PC-3 (cell line): ENCODE results near the gene PRR13. TPM values are rescaled to one million over a fixed set of nuclear protein-coding genes. Genes with fewer than 3 reads are reported as not detected.
"Not testable (repeated sequence)": the region's sequence is repeated elsewhere in the genome, so short reads cannot be mapped to it uniquely, and the experiment has no call there.

Experiments used
- ATAC-seq: fragments of 200-7000 bp; cut with Tn5 transposase; 2 replicates; pipeline ENCODE4 v1.9.1; 2020; ENCODE audit warnings: mild to moderate bottlenecking, moderate library complexity
- Bru-seq: library from RNA; stranded (reverse); fragments of 400-500 nt; gene quantifications from one replicate; lab custom pipeline; 2021; lab: Mats Ljungman, UMichigan
- BruChase-seq, 2 experiments: library from RNA; stranded (reverse); fragments of 400-500 nt; gene quantifications; one replicate each; lab custom pipeline; 2021; lab: Mats Ljungman, UMichigan
- BruUV-seq: library from RNA; stranded (reverse); fragments of 400-500 nt; replicated peaks from 2 replicates; lab custom pipeline; 2021; lab: Mats Ljungman, UMichigan
- CTCF ChIA-PET: fragments of 300-600 bp; sonication (Branson Sonifier 250); formaldehyde crosslinking; loops from one replicate; lab custom pipeline; 2022; ENCODE audit warnings: antibody characterized with exemption; lab: Charles Lee
- POLR2A ChIA-PET: fragments of 300-600 bp; sonication (Branson Sonifier 250); formaldehyde crosslinking; loops from one replicate; lab custom pipeline; 2022; ENCODE audit warnings: antibody characterized with exemption; ENCODE audit not compliant: unreplicated experiment; lab: Charles Lee
- DNase-seq: peaks from one replicate; pipeline ENCODE4 v3.0.0-alpha.2; 2015
- H2AFZ ChIP-seq: fragments of 300-600 bp; sonication (generic); 2 replicates; pipeline ENCODE4 v1.6.0; 2016; ENCODE audit warnings: antibody characterized with exemption, low read length
- H3F3A ChIP-seq: fragments of 300-600 bp; sonication (generic); one replicate; pipeline ENCODE4 v1.6.0; 2017; ENCODE audit warnings: antibody characterized with exemption, low read length, control low read depth, mild to moderate bottlenecking; ENCODE audit not compliant: unreplicated experiment
- H3K27ac ChIP-seq: fragments of 300-600 bp; sonication (generic); 2 replicates; pipeline ENCODE4 v1.5.1; 2016; ENCODE audit warnings: mild to moderate bottlenecking, low read length
- H3K27me3 ChIP-seq: fragments of 300-600 bp; sonication (generic); 2 replicates; pipeline ENCODE4 v1.6.1; 2016; ENCODE audit warnings: low read length, mixed read lengths
- H3K36me3 ChIP-seq: fragments of 300-600 bp; sonication (generic); 2 replicates; pipeline ENCODE4 v1.6.1; 2016; ENCODE audit warnings: low read depth, mixed run types, low read length, mixed read lengths
- H3K4me1 ChIP-seq: fragments of 300-600 bp; sonication (generic); 2 replicates; pipeline ENCODE4 v1.5.1; 2016; ENCODE audit warnings: low read length; ENCODE audit not compliant: insufficient read depth
- H3K4me2 ChIP-seq: fragments of 300-600 bp; sonication (generic); 2 replicates; pipeline ENCODE4 v1.6.0; 2016; ENCODE audit warnings: low read length
- H3K4me3 ChIP-seq: fragments of 300-600 bp; sonication (generic); 2 replicates; pipeline ENCODE4 v1.5.1; 2016; ENCODE audit warnings: mild to moderate bottlenecking, low read length, mixed read lengths
- H3K79me2 ChIP-seq: fragments of 300-600 bp; sonication (generic); 2 replicates; pipeline ENCODE4 v1.6.1; 2017; ENCODE audit warnings: low read length, mixed read lengths
- H3K9ac ChIP-seq: fragments of 300-600 bp; sonication (generic); 2 replicates; pipeline ENCODE4 v1.6.0; 2016; ENCODE audit warnings: mild to moderate bottlenecking, low read length
- H3K9me2 ChIP-seq: fragments of 300-600 bp; sonication (generic); replicated peaks from 2 replicates; pipeline ENCODE4 v1.6.1; 2016; ENCODE audit warnings: mixed run types, low read length, mixed read lengths
- H3K9me3 ChIP-seq: fragments of 300-600 bp; sonication (generic); 2 replicates; pipeline ENCODE4 v1.6.1; 2016; ENCODE audit warnings: low read length, mixed read lengths
- H4K20me1 ChIP-seq: fragments of 300-600 bp; sonication (generic); 2 replicates; pipeline ENCODE4 v1.6.1; 2016; ENCODE audit warnings: low read length, mixed read lengths
- EZH2 ChIP-seq: fragments of 300-600 bp; sonication (generic); IDR thresholded peaks from one replicate; pipeline ENCODE4 v1.6.1; 2017; ENCODE audit warnings: antibody characterized with exemption, mild to moderate bottlenecking, low read length; ENCODE audit not compliant: unreplicated experiment
- EZH2phosphoT487 ChIP-seq: fragments of 300-600 bp; sonication (generic); IDR thresholded peaks from 2 replicates; pipeline ENCODE4 v1.6.1; 2018; ENCODE audit warnings: mild to moderate bottlenecking, antibody characterized with exemption, low read length, borderline replicate concordance
- intact Hi-C: fragments of 100-400 bp; cut with micrococcal nuclease; formaldehyde crosslinking; loops from 2 replicates; pipeline ENCODE4 v1.9.0; 2023
- long read RNA-seq: library from polyadenylated mRNA; unstranded; transcript quantifications from one replicate; pipeline ENCODE4 v2.0.0, GENCODE V29; 2021; ENCODE audit not compliant: unreplicated experiment
- total RNA-seq: library from RNA; depleted of rRNA; stranded (reverse); fragments of >200 nt; gene quantifications from 2 replicates; pipeline ENCODE4 v1.2.3, GENCODE V29; 2014; rRNA removed
- TF ChIP-seq, protein P1 (sequence below): fragments of 300-600 bp; sonication (generic); conservative IDR thresholded peaks from 2 replicates; pipeline ENCODE4 v1.5.1; 2017; ENCODE audit warnings: antibody characterized with exemption, low read depth, mild to moderate bottlenecking, low read length

PRR13 gene, protein sequence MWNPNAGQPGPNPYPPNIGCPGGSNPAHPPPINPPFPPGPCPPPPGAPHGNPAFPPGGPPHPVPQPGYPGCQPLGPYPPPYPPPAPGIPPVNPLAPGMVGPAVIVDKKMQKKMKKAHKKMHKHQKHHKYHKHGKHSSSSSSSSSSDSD
- total RNA-seq (54.2 and 60.9 TPM in 2 replicates), Bru-seq, nascent RNA (percentile 94 among the genes with signal in this experiment), BruChase-seq, experiment 1, labeled RNA remaining after a 6-hour chase (percentile 98 among the genes with signal in this experiment), BruChase-seq, experiment 2, labeled RNA remaining after a 2-hour chase (percentile 97 among the genes with signal in this experiment)
- long read RNA-seq, transcript PRR13-210 (4 exons, 1,009 nt), result minor isoform, 17 of 90 reads
- long read RNA-seq, transcript PRR13-207 (4 exons, 838 nt), result minor isoform, 8 of 90 reads
- long read RNA-seq, transcript PRR13-202 (4 exons, 1,229 nt), result major isoform, 46 of 90 reads
- long read RNA-seq, partial matches to known transcripts, result 11 of 90 reads
- long read RNA-seq, other reads (novel, unspliced or antisense), result 2 of 90 reads

DNA sequence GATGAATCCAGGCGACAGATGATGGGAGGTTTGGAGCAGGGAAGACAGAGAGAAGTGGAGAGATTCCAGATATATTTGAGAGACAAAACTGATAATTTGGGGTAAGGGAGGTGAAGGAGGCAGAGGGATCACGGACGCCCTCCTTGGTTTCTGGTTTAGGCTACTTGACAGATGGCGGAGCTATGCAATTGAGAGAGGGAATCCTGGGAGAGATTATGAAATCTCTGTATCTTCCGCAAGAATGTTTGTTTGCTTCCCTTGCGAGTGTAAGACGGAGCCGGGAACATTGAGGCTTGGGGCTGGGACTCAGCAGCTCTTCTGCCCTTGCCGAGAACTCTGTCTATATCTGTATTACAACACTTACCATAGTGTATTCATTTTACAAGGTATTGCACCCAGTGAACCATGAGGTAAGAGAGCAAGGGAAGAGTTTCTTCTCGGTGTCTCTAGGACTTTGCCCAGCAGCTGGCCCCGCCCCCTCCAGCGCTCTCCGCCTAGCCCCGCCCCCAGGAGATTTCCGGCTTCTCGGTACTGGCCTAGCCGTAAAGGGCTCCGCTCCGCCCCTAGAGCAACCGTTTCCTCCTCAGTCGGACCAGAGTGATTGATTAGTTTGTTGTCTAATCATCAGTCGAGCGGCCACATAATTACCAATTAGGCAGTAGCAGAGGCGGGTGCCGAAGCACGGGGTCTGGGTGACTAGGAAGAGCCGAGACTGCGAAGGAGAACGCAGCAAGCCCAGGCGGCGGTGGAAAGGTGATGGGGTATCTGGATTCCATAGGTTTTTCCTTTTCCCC lies at the start of gene PRR13:
TSS of gene PRR13 (plus strand) at position 695 of the 794 bp plus-strand sequence. CDS start 981 bp downstream, outside the sequence.
- Histone ChIP-seq H3K4me2 (peak within 1 kb of the TSS; percentile 86), H3K4me3 (peak within 1 kb of the TSS; percentile 78), H3K79me2 (peaks cover 31% of the 10 kb centered on the region), H3F3A (no peaks in the 10 kb centered on the region), H3K9me3 (no peaks in the 10 kb centered on the region), H3K9ac (peak within 1 kb of the TSS; percentile 76), H3K36me3 (peaks cover 2% of the 10 kb centered on the region; the same call in 1 of the 2 replicates), H2AFZ (peak within 1 kb of the TSS; percentile 77), H3K4me1 (peaks cover 12% of the 10 kb centered on the region; the same call in 1 of the 2 replicates), H4K20me1 (no peaks in the 10 kb centered on the region), H3K27me3 (no peaks in the 10 kb centered on the region), H3K9me2 (no peaks in the 10 kb centered on the region), H3K27ac (peak within 1 kb of the TSS; percentile 34)
- CTCF ChIA-PET, result interaction anchor here (0.7 kb wide), 1 partner anchor 20 kb away, joined by 3 read pairs; no protein-coding TSS in a partner anchor
- intact Hi-C loops, result loop anchor here (1.0 kb wide), 1 partner anchor 10 kb away; no protein-coding TSS in a partner anchor
- BruUV-seq, result TSS peak; percentile 99
- POLR2A ChIA-PET, result interaction anchor here (0.6 to 0.8 kb wide), 2 partner anchors 13 to 40 kb away, joined by 3 to 6 read pairs; no protein-coding TSS in a partner anchor
- ATAC-seq (peak; percentile 97), DNase-seq (peak; percentile 99)
- TF ChIP-seq, protein P1, sequence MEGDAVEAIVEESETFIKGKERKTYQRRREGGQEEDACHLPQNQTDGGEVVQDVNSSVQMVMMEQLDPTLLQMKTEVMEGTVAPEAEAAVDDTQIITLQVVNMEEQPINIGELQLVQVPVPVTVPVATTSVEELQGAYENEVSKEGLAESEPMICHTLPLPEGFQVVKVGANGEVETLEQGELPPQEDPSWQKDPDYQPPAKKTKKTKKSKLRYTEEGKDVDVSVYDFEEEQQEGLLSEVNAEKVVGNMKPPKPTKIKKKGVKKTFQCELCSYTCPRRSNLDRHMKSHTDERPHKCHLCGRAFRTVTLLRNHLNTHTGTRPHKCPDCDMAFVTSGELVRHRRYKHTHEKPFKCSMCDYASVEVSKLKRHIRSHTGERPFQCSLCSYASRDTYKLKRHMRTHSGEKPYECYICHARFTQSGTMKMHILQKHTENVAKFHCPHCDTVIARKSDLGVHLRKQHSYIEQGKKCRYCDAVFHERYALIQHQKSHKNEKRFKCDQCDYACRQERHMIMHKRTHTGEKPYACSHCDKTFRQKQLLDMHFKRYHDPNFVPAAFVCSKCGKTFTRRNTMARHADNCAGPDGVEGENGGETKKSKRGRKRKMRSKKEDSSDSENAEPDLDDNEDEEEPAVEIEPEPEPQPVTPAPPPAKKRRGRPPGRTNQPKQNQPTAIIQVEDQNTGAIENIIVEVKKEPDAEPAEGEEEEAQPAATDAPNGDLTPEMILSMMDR, result no peak

DNA sequence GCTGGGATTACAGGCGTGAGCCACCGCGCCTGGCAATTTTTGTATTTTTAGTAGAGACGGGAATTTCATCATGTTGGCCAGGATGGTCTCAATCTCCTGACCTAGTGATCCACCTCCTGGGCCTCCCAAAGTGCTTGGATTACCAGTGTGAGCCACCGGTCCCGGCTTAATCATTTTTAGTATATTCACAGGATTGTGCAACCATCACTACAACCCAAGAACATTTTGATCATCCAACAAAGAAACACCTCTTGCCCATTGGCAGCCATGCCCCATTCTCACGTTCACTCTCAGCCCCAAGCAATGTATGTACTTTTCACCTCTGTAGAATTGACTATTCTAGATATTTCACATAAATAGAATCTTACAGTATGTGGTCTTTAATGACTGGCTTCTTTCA lies 41.6 kb upstream of the PRR13 start:
- TF ChIP-seq EZH2 (no peak), EZH2phosphoT487 (no peak)
- TF ChIP-seq, protein P1, result no peak
- DNase-seq (no peak), ATAC-seq (no peak)
- Histone ChIP-seq H4K20me1 (no peaks in the 10 kb centered on the region), H3K4me2 (no peak overlapping the region), H3K9me2 (no peaks in the 10 kb centered on the region), H3K27me3 (no peaks in the 10 kb centered on the region), H3K4me3 (no peak overlapping the region), H3F3A (no peaks in the 10 kb centered on the region), H3K27ac (no peak overlapping the region), H3K4me1 (no peaks in the 10 kb centered on the region), H3K36me3 (peaks cover 8% of the 10 kb centered on the region; the same call in 1 of the 2 replicates), H3K9me3 (no peaks in the 10 kb centered on the region), H3K9ac (no peak overlapping the region), H2AFZ (no peak overlapping the region), H3K79me2 (peaks cover 56% of the 10 kb centered on the region)
- ChIA-PET POLR2A (no interaction called here), CTCF (no interaction called here)
- BruUV-seq, result no TSS peak
- intact Hi-C loops, result no loop called here

DNA sequence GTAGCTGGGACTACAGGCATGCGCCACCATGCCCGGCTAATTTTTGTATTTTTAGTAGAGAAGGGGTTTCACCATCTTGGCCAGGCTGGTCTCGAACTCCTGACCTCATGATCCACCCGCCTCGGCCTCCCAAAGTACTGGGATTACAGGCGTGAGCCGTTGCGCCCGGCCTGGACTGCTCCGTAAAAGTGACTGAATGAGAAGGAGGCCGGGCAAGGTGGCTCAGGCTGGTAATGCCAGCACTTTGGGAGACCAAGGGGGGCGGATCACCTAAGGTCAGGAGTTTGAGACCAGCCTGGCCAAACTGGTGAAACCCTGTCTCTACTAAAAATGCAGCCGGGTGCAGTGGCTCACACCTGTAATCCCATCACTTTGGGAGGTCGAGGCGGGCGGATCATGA lies 39.2 kb upstream of the PRR13 start:
- intact Hi-C loops, H4K20me1 ChIP-seq, H2AFZ ChIP-seq, H3K4me1 ChIP-seq, H3F3A ChIP-seq, CTCF ChIA-PET, H3K4me3 ChIP-seq, H3K4me2 ChIP-seq, H3K36me3 ChIP-seq, H3K27ac ChIP-seq, H3K9me3 ChIP-seq, POLR2A ChIA-PET, ATAC-seq, DNase-seq, H3K9me2 ChIP-seq, H3K27me3 ChIP-seq, BruUV-seq, H3K9ac ChIP-seq: not testable (repeated sequence)
- peaks cover 35% of the 10 kb centered on the region for H3K79me2 ChIP-seq
